HG03108 (cell line): ENCODE results near the gene SLC25A23.

ENCODE experiments used
- ATAC-seq: cut with Tn5 transposase; IDR thresholded peaks from one replicate; pipeline ENCODE4 v1.9.1; 2021; ENCODE audit warnings: moderate library complexity; ENCODE audit not compliant: unreplicated experiment

Gene SLC25A23

DNA sequence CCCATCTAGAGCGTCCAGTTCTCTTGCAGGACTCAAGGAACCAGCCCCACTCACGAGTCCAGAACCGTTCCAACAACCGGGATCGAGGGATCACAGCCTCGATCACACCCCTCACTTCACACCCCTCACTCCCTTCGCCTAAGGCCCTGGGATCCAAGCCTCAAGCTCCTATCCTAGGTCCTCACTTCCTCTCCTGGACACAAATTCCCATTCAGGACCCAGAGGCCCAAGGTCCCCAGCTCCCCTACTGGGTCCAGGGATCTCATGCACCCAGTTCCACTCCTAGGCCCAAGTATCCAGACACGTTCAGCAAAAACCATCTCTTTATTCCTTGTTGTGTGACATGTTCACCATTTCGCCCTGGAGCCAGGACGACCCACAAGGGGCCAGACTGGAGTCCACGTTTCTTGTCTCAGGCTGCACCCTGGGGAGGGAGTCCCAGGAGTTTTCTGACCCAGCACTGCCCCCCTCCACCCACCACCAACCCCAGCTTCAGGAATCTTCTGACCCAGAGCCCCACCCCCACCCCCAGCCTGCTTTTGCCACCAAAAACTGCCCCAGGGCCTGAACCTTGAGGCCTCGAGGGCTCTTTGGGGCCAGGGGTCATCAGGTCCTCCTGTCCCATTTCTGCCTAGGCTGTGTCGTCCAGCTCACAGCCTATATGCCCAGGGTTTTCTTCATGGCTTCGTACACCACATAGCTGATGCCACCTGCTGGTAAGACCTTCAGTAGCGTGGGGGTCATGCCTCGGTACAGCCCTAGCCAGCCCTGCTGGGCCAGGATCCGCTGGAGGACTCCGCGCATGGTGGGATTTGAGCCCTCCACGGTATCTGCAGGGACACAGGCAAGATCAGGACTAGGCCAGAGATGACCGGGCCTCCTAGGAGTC, 33.6 kb downstream of the SLC25A23 start:
- no peak for ATAC-seq

- ATAC-seq = peak; percentile 81
Observed at GRCh38 chr19:6424939-6425731, 34.5 kb downstream of the SLC25A23 start.

GRCh38 chr19:6424195-6424938, 35.2 kb downstream of the SLC25A23 start, which contains the start of gene KHSRP:
Gene KHSRP (minus strand): TSS chr19:6424811. CDS start chr19:6424701, 110 bp downstream.
- ATAC-seq = no peak

DNA sequence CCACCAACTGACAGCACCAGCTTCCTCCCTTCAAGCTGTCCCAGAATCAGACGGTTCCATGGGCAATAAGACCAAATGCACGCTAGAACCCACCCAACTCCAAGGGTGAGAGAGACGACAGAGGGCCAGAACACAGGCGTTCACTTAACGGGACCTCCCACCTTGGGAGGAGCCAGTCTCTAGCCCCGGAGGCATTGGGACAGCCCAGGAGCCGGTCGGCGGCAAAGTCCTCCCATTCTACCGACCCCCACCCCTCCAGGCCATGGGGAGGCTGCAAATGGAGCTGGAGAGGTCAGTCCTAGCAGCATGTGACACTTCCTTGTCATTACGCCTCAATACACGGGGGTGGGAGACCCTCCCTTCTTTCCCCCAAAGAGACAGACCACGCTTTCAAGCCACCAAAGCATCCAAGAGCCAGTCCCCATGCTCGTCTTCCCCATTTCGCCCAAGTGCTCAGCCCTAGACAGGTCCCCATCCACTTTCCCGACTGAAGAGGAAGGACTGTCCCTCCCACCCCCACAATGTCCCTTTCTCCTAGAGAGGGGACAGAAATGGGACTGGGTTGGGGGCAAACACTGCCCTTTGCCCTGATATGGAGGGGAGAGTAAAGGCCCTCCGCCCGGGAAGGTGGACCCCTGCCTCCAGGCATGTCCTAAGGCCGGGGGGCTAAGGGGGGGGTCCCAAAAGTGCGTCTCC, 35.9 kb downstream of the SLC25A23 start:
- ATAC-seq = no peak

GRCh38 chr19:6421075-6422014, 38.2 kb downstream of the SLC25A23 start:
- no peak for ATAC-seq

DNA sequence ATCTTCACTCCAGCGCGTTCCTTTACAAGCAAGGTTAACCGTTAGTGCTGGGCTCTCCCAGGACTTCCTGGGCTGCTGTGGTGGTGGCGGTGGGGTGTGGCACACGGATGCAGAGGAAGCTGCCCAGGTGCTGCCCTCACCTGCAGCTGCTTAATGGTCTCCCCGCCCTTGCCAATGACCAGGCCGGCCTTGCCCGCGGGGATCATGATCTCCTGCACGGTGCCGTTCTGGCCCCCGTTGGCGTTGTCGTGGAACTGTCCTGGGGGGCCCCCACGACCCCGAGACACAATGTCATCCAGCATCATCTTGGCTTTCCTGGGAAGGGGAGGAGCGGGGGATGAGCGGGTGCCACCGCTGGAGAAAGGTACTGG, 41.0 kb downstream of the SLC25A23 start:
- no peak for ATAC-seq

GRCh38 chr19:6417713-6418561, 41.7 kb downstream of the SLC25A23 start:
- no peak for ATAC-seq

DNA sequence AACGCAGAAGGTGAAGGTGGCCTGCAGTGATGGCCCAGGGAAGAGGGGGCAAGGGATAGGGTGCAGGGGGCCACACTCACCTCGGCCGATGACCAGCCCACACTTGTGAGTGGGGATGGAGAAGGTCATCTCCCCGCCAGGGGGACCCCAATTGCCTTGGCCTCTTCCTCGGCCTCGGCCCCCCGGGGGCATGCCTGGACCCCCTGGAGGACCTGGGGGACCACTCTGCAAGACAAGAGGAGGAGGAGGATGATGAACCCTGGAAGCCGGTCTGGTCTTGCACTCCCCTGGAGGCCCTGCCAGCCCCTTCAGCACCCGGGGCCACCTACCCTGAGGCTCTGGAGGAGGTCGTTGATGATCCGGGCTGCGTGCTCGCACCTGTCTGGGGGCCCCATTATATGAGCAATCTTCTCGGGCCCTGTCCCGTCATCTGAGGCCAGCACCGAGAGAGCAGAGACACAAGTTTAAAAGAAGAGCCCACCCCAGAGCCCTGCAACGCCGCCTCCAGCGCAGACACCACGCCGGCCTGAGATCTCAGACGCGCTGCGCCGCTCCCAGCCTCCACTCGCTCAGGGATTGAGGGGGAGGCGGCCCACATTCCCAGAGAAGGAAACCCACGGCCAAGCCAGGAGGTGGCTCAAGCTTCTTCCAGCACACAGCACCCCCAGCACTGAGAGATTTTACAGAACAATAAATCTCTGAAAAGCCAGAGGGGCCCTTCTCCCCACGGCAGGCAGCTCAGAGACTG, 42.8 kb downstream of the SLC25A23 start:
- ATAC-seq = no peak

DNA sequence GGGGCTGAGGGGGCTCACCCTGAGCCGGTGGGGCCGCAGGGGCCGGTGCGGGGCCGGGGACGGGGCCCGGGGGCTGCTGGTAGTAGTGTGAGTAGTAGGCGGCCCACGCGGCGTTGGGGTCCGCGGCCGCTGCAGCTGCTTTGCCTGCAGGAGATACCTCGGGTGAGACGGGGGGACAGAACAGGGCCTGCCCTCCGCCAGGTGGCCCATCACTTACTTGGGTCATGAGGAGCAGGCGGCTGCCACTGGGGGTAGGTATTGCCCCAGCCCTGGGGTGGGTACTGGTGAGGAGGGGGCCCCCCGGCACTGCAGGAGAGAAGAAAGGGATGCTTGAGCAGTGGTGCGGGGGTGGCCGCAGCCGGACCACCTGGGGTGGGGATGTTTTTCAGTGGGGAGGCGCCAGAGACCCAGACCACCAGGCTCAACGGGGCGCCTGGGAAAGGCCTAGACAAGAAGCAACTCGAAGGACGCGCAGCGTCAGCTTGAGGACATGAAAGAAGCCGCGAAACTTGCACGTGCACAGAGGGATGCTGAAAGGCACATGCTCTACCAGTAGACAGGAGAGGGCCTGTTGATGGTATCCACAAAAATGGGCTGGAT, 43.9 kb downstream of the SLC25A23 start:
- ATAC-seq = no peak

- no peak for ATAC-seq
Observed at GRCh38 chr19:6414793-6415590, 44.6 kb downstream of the SLC25A23 start.

DNA sequence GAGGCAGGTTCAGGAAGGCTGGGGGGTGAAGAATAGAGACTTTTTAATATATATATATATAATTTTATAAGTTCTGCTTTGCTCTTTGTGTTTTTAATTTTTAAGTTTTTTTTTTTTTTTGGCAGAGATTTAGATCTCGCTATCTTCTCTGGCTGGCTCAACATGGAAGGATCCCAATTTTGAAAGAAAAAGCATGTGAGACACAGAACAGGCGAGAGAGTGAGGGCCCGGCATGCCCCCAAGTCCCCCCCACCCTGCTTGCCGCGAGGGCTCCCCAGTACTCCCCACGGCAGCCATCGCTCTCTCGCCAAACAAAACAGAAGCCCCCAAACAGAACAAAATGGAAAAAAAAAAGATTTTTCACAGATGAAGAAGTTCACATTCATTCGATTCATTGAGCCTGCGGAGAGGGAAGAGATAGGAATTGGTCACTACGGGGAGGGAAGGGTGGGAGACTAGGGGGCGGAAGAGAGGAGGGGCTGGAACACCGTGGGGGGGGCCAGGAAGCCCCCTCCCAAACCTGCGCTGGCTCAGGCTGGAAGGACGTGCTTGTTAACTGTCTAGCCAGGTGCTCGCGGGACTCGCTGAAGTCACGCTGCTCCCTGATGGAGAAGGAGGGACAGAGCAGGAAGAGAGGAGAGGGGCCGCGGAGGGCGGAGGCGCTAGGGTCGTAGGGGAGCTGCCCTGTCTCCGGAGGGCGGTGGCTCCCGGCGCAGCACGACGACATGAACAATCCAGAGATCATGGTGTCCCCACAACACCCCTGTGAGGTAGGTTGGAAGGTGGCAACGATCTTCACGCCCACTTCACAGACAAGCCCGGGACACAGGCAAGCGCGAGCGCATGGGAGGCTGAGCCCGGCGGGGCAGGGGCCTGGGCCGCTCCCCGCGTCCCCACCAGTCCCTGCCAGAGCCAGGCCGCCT, 45.6 kb downstream of the SLC25A23 start:
- ATAC-seq = no peak

DNA sequence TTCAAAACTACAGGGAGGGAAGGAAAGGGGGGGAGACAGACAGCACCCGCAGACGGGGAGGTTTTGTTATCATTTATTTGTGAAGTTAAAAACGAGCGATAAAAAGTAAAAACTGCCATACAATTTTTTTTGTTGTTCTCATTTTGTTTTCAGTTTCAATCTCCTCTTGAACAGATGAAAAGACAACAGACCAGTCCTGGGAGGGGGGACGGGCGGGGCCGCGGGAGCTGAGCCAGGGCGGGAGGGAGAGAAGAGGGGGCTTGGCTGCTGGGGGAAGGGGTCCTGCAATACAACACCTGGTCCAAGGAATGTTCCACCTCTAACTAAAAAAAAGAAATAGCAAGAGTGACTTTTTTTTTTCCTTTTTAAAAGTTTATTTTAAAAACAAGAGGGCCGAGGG, 46.3 kb downstream of the SLC25A23 start:
- ATAC-seq = no peak

DNA sequence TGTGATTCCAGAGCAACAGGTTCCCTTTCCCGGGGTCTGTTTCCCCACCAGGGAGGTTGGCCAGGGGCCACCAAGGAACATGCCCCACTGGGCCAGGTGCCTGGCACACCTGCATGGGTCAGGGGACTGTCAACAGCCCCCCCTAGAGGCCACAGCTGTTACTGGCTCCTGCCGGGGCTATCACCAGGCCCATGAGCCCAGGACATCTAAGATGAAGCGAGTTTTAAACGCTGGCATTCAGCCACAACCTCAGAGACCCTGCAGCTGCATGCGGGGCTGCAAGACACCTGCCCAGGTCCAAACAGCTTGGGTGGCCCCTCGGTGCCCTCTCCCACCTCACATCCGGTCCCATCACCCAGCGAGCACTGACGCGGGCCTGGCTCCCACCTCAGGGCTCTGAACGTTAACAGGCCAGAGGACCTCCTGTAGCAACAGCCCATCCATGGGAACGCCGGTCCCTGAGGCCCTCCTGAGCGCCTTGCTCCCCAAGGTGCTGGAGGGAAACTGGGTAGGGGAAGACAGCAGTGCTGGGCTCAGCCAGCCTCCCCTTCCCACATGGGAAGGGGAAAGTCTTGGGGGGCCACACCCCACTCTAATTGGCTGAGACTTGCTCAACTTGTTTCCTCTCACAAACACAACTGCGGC, 47.0 kb downstream of the SLC25A23 start:
- ATAC-seq = no peak

GRCh38 chr19:6412061-6412446, 47.5 kb downstream of the SLC25A23 start:
- ATAC-seq = no peak

GRCh38 chr19:6409346-6409745, 50.2 kb downstream of the SLC25A23 start:
- ATAC-seq = no peak
